Loucy (cell line): ENCODE results near the gene DALRD3.

Experiments
- H2AFZ ChIP-seq: fragments of 200-600 bp; sonication (generic); 2 replicates; pipeline ENCODE4 v1.6.0; 2016; ENCODE audit warnings: antibody characterized with exemption, mild to moderate bottlenecking, low read length, moderate library complexity
- H3F3A ChIP-seq: fragments of 200-600 bp; 2 replicates; pipeline ENCODE4 v1.6.0; 2016; ENCODE audit warnings: antibody characterized with exemption, low read depth, mild to moderate bottlenecking
- H3K27me3 ChIP-seq: fragments of 200-600 bp; sonication (generic); 2 replicates; pipeline ENCODE4 v1.6.1; 2014; ENCODE audit warnings: low read length, mild to moderate bottlenecking; ENCODE audit not compliant: insufficient read depth, poor library complexity, severe bottlenecking
- H3K36me3 ChIP-seq: fragments of 200-600 bp; sonication (generic); 2 replicates; pipeline ENCODE4 v1.6.1; 2016; ENCODE audit warnings: low read length; ENCODE audit not compliant: insufficient read depth
- H3K4me1 ChIP-seq: fragments of 200-600 bp; sonication (generic); 2 replicates; pipeline ENCODE4 v1.5.1; 2014; ENCODE audit warnings: low read length, mild to moderate bottlenecking; ENCODE audit not compliant: insufficient read depth, poor library complexity, severe bottlenecking
- H3K4me2 ChIP-seq: fragments of 200-600 bp; sonication (generic); 2 replicates; pipeline ENCODE4 v1.6.0; 2014; ENCODE audit warnings: antibody characterized with exemption, low read length, low read depth, mild to moderate bottlenecking; ENCODE audit not compliant: poor library complexity, severe bottlenecking
- H3K4me3 ChIP-seq: fragments of 200-600 bp; sonication (generic); 2 replicates; pipeline ENCODE4 v1.5.1; 2014; ENCODE audit warnings: low read length, mild to moderate bottlenecking, mixed read lengths; ENCODE audit not compliant: poor library complexity, severe bottlenecking
- H3K79me2 ChIP-seq: fragments of 200-600 bp; sonication (generic); 2 replicates; pipeline ENCODE4 v1.6.1; 2014; ENCODE audit warnings: low read length; ENCODE audit not compliant: insufficient read depth
- H3K9ac ChIP-seq: fragments of 200-600 bp; sonication (generic); 2 replicates; pipeline ENCODE4 v1.6.0; 2014; ENCODE audit warnings: mild to moderate bottlenecking, low read depth, low read length, moderate library complexity; ENCODE audit not compliant: poor library complexity, severe bottlenecking
- H3K9me2 ChIP-seq: fragments of 200-600 bp; sonication (generic); replicated peaks from 2 replicates; pipeline ENCODE4 v1.6.1; 2016; ENCODE audit warnings: low read depth, low read length, mixed read lengths
- H3K9me3 ChIP-seq: fragments of 200-600 bp; sonication (generic); 2 replicates; pipeline ENCODE4 v1.6.1; 2014; ENCODE audit warnings: mild to moderate bottlenecking, antibody characterized with exemption, low read length, low read depth; ENCODE audit not compliant: insufficient read depth
- H4K20me1 ChIP-seq: fragments of 200-600 bp; sonication (generic); 2 replicates; pipeline ENCODE4 v1.6.0; 2014; ENCODE audit warnings: antibody characterized with exemption, low read length, mild to moderate bottlenecking; ENCODE audit not compliant: insufficient read depth, poor library complexity, severe bottlenecking
- CTCF ChIP-seq: fragments of 200-600 bp; sonication (generic); conservative IDR thresholded peaks from 2 replicates; pipeline ENCODE4 v1.5.1; 2014; ENCODE audit warnings: mild to moderate bottlenecking, antibody characterized with exemption, low read length
- EZH2phosphoT487 ChIP-seq: fragments of 200-600 bp; IDR thresholded peaks from 2 replicates; pipeline ENCODE4 v1.6.1; 2018; ENCODE audit warnings: antibody characterized with exemption, mild to moderate bottlenecking, moderate library complexity, borderline replicate concordance

Gene DALRD3

GRCh38 chr3:48991851-48992545 is 26.4 kb downstream of the DALRD3 start:
- peak overlapping the region; percentile 75 for H3K9ac ChIP-seq
- H3K4me3 ChIP-seq = peak overlapping the region; percentile 76
- no peaks in the 10 kb centered on the region for H3K36me3 ChIP-seq
- no peaks in the 10 kb centered on the region for H3F3A ChIP-seq
- TF ChIP-seq EZH2phosphoT487 = no peak
- no peak for TF ChIP-seq CTCF
- peaks cover 23% of the 10 kb centered on the region for H3K79me2 ChIP-seq
- no peak overlapping the region for H2AFZ ChIP-seq
- no peaks in the 10 kb centered on the region for H3K9me3 ChIP-seq
- no peaks in the 10 kb centered on the region for H4K20me1 ChIP-seq
- H3K27me3 ChIP-seq = no peaks in the 10 kb centered on the region
- peak overlapping the region; percentile 78 for H3K4me2 ChIP-seq
- no peaks in the 10 kb centered on the region for H3K9me2 ChIP-seq
- H3K4me1 ChIP-seq = no peaks in the 10 kb centered on the region

- no peaks in the 10 kb centered on the region for H3K27me3 ChIP-seq
- peak overlapping the region; percentile 48 for H2AFZ ChIP-seq
- no peaks in the 10 kb centered on the region for H3K36me3 ChIP-seq
- H4K20me1 ChIP-seq = no peaks in the 10 kb centered on the region
- H3K9me2 ChIP-seq = no peaks in the 10 kb centered on the region
- no peaks in the 10 kb centered on the region for H3K4me1 ChIP-seq
- H3K9ac ChIP-seq = peak overlapping the region; percentile 75
- peak overlapping the region; percentile 76 for H3K4me3 ChIP-seq
- TF ChIP-seq CTCF = no peak
- no peak for TF ChIP-seq EZH2phosphoT487
- peaks cover 23% of the 10 kb centered on the region for H3K79me2 ChIP-seq
- H3F3A ChIP-seq = no peaks in the 10 kb centered on the region
- no peaks in the 10 kb centered on the region for H3K9me3 ChIP-seq
- H3K4me2 ChIP-seq = peak overlapping the region; percentile 78
Observed at GRCh38 chr3:48990636-48991469, 27.5 kb downstream of the DALRD3 start.

- TF ChIP-seq CTCF (no peak; the same call in 1 of the 2 replicates), EZH2phosphoT487 (no peak)
- H3K4me1 ChIP-seq = no peaks in the 10 kb centered on the region
- no peaks in the 10 kb centered on the region for H3F3A ChIP-seq
Observed at GRCh38 chr3:48989796-48990635, 28.4 kb downstream of the DALRD3 start, which contains the start of gene P4HTM. Gene P4HTM, plus strand, starts transcription at chr3:48990241. Its CDS starts 16 bp downstream, at chr3:48990257.

More at GRCh38 chr3:48989796-48990635, 28.4 kb downstream of the DALRD3 start, which contains the start of gene P4HTM:
- H3K9me3 ChIP-seq = no peaks in the 10 kb centered on the region
- H3K9ac ChIP-seq = peak within 1 kb of the TSS; percentile 75
- H3K4me3 ChIP-seq = peak within 1 kb of the TSS; percentile 76
- H3K27me3 ChIP-seq = no peaks in the 10 kb centered on the region
- peaks cover 23% of the 10 kb centered on the region for H3K79me2 ChIP-seq
- H3K4me2 ChIP-seq = peak within 1 kb of the TSS; percentile 84
- H3K9me2 ChIP-seq = no peaks in the 10 kb centered on the region
- H2AFZ ChIP-seq = peak within 1 kb of the TSS; percentile 75
- no peaks in the 10 kb centered on the region for H4K20me1 ChIP-seq
- H3K36me3 ChIP-seq = peaks cover 3% of the 10 kb centered on the region; the same call in 1 of the 2 replicates
